Measurements from ENCODE around the gene ZNF438.

ZNF438 gene

DNA sequence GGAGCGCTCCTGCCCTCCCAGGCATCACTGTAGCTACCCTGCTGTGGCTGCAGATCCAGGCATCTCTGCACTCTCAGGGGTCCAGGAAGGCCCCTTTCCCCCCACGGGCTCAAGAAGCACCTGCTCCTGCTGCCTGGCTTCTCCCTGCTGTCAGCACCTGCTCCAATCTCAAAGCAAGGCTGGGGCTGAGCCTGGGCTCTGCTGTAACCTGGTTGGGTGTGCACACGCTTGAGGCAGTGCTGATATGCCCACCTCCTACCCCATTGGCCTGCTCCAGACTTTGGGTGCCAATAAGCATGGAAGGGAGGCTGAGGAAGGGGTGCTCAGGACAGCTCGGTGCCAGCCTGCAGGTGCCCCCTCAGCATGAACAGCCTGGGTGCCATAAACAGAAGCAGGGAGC is 185.0 kb downstream of the ZNF438 start:
- no peak for DNase-seq (ENCODE audit: extremely low spot score)
- POLR2A ChIA-PET = no interaction called here
- TF ChIP-seq ELF4 (IDR thresholded peaks at IDR 0.05) (no peak), FOXK2 (IDR thresholded peaks at IDR 0.05) (no peak), SP1 (IDR thresholded peaks at IDR 0.05) (no peak), ARNT (IDR thresholded peaks at IDR 0.05) (no peak), HDGF (IDR thresholded peaks at IDR 0.05; ENCODE audit: borderline replicate concordance) (no peak), TARDBP (IDR thresholded peaks at IDR 0.05) (no peak), BHLHE40 (IDR thresholded peaks at IDR 0.05; ENCODE audit: borderline replicate concordance) (no peak), CTBP1 (IDR thresholded peaks at IDR 0.05; ENCODE audit: borderline replicate concordance) (no peak), L3MBTL2 (conservative IDR thresholded peaks at IDR 0.05) (no peak), FOXM1 (IDR thresholded peaks at IDR 0.05; ENCODE audit: borderline replicate concordance) (no peak), SUZ12 (IDR thresholded peaks at IDR 0.05) (no peak), FOXA1 (IDR thresholded peaks at IDR 0.05) (no peak), LEF1 (IDR thresholded peaks at IDR 0.05; ENCODE audit: borderline replicate concordance) (no peak), NFRKB (IDR thresholded peaks at IDR 0.05) (no peak), ZNF384 (IDR thresholded peaks at IDR 0.05) (no peak), PKNOX1 (IDR thresholded peaks at IDR 0.05) (no peak)
- CTCF ChIA-PET = no interaction called here

DNA sequence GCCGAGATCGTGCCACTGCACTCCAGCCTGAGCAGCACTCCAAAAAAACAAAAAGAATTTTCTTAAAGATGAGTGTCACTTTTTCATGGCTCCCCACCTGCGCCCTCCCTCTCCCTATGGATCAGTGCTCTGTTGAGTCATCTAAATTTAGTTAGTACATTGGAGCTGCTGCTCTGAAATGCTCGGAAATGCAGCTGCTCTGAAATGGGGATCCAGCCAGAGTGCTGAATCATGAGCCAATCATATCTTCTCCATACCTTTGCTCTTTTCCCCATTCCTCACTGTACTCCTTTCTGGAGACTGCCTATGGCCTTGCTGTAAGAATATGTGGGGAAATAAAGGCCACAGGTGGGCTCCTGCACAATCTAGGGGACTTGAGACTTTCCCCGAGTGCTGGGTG is 188.8 kb downstream of the ZNF438 start:
- TF ChIP-seq CTBP1 (IDR thresholded peaks at IDR 0.05; ENCODE audit: borderline replicate concordance) (no peak), SUZ12 (IDR thresholded peaks at IDR 0.05) (no peak), TARDBP (IDR thresholded peaks at IDR 0.05) (no peak), L3MBTL2 (conservative IDR thresholded peaks at IDR 0.05) (no peak), LEF1 (IDR thresholded peaks at IDR 0.05; ENCODE audit: borderline replicate concordance) (no peak), BHLHE40 (IDR thresholded peaks at IDR 0.05; ENCODE audit: borderline replicate concordance) (no peak), ZNF384 (IDR thresholded peaks at IDR 0.05) (no peak), FOXM1 (IDR thresholded peaks at IDR 0.05; ENCODE audit: borderline replicate concordance) (no peak), HDGF (IDR thresholded peaks at IDR 0.05; ENCODE audit: borderline replicate concordance) (no peak), PKNOX1 (IDR thresholded peaks at IDR 0.05) (no peak), FOXK2 (IDR thresholded peaks at IDR 0.05) (no peak), SP1 (IDR thresholded peaks at IDR 0.05) (no peak), FOXA1 (IDR thresholded peaks at IDR 0.05) (no peak), ELF4 (IDR thresholded peaks at IDR 0.05) (no peak), NFRKB (IDR thresholded peaks at IDR 0.05) (no peak), ARNT (IDR thresholded peaks at IDR 0.05) (no peak)
- no peak for DNase-seq (ENCODE audit: extremely low spot score)
- POLR2A ChIA-PET = no interaction called here
- CTCF ChIA-PET = no interaction called here

GRCh38 chr10:30842185-30842584 is 189.5 kb downstream of the ZNF438 start:
- no peak for DNase-seq (ENCODE audit: extremely low spot score)
- ChIA-PET POLR2A (no interaction called here), CTCF (no interaction called here)
- TF ChIP-seq FOXK2 (IDR thresholded peaks at IDR 0.05) = no peak
- TF ChIP-seq TARDBP (IDR thresholded peaks at IDR 0.05) = no peak
- TF ChIP-seq HDGF (IDR thresholded peaks at IDR 0.05; ENCODE audit: borderline replicate concordance) = no peak
- TF ChIP-seq SUZ12 (IDR thresholded peaks at IDR 0.05) = no peak
- TF ChIP-seq FOXM1 (IDR thresholded peaks at IDR 0.05; ENCODE audit: borderline replicate concordance) = no peak
- no peak for TF ChIP-seq FOXA1 (IDR thresholded peaks at IDR 0.05)
- no peak for TF ChIP-seq NFRKB (IDR thresholded peaks at IDR 0.05)
- no peak for TF ChIP-seq ARNT (IDR thresholded peaks at IDR 0.05)
- no peak for TF ChIP-seq ZNF384 (IDR thresholded peaks at IDR 0.05)
- no peak for TF ChIP-seq PKNOX1 (IDR thresholded peaks at IDR 0.05)
- TF ChIP-seq LEF1 (IDR thresholded peaks at IDR 0.05; ENCODE audit: borderline replicate concordance) = no peak
- TF ChIP-seq SP1 (IDR thresholded peaks at IDR 0.05) = no peak
- TF ChIP-seq L3MBTL2 (conservative IDR thresholded peaks at IDR 0.05) = no peak
- no peak for TF ChIP-seq CTBP1 (IDR thresholded peaks at IDR 0.05; ENCODE audit: borderline replicate concordance)
- TF ChIP-seq BHLHE40 (IDR thresholded peaks at IDR 0.05; ENCODE audit: borderline replicate concordance) = no peak
- no peak for TF ChIP-seq ELF4 (IDR thresholded peaks at IDR 0.05)

GRCh38 chr10:30840395-30841050 is 191.1 kb downstream of the ZNF438 start:
- CTCF ChIA-PET = interaction anchor here (0.6 kb wide), 1 partner anchor 12 kb away, joined by 3 read pairs; no protein-coding TSS in a partner anchor
- POLR2A ChIA-PET = no interaction called here
- TF ChIP-seq CTBP1 (IDR thresholded peaks at IDR 0.05; ENCODE audit: borderline replicate concordance) = no peak
- TF ChIP-seq BHLHE40 (IDR thresholded peaks at IDR 0.05; ENCODE audit: borderline replicate concordance) = no peak
- no peak for TF ChIP-seq LEF1 (IDR thresholded peaks at IDR 0.05; ENCODE audit: borderline replicate concordance)
- no peak for TF ChIP-seq NFRKB (IDR thresholded peaks at IDR 0.05)
- no peak for TF ChIP-seq FOXA1 (IDR thresholded peaks at IDR 0.05)
- TF ChIP-seq ZNF384 (IDR thresholded peaks at IDR 0.05) = no peak
- TF ChIP-seq SUZ12 (IDR thresholded peaks at IDR 0.05) = no peak
- no peak for TF ChIP-seq TARDBP (IDR thresholded peaks at IDR 0.05)
- no peak for TF ChIP-seq ARNT (IDR thresholded peaks at IDR 0.05)
- TF ChIP-seq PKNOX1 (IDR thresholded peaks at IDR 0.05) = no peak
- TF ChIP-seq L3MBTL2 (conservative IDR thresholded peaks at IDR 0.05) = no peak
- TF ChIP-seq FOXM1 (IDR thresholded peaks at IDR 0.05; ENCODE audit: borderline replicate concordance) = no peak
- no peak for DNase-seq (ENCODE audit: extremely low spot score)

DNA sequence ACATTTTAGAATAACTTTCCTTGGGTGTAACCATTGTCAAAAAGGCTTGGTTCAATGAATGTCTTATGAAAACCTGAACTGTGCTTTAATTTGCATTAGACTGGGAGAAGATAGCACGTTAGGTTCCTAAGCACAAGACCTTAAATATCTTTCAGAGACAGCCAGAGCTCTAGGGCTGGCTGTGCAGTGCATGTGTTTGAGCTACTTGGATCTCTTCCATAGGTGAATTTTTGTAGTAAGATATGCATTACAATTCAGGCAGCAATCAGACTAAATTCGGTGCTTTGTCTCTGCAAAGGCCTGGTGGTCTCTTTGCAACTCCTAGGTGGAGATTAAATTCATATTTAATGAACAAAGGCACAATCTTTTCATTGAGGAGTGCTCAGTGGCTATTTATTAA is 192.0 kb downstream of the ZNF438 start:
- ChIA-PET POLR2A (no interaction called here), CTCF (no interaction called here)
- TF ChIP-seq FOXM1 (IDR thresholded peaks at IDR 0.05; ENCODE audit: borderline replicate concordance) (no peak), FOXK2 (IDR thresholded peaks at IDR 0.05) (no peak), BHLHE40 (IDR thresholded peaks at IDR 0.05; ENCODE audit: borderline replicate concordance) (no peak), L3MBTL2 (conservative IDR thresholded peaks at IDR 0.05) (no peak), SUZ12 (IDR thresholded peaks at IDR 0.05) (no peak), CTBP1 (IDR thresholded peaks at IDR 0.05; ENCODE audit: borderline replicate concordance) (no peak), LEF1 (IDR thresholded peaks at IDR 0.05; ENCODE audit: borderline replicate concordance) (no peak)

More for the DNA sequence above, 192.0 kb downstream of the ZNF438 start:
- no peak for DNase-seq (ENCODE audit: extremely low spot score)
